ENCODE results near the gene TPSG1. TPM values are rescaled to one million over a fixed set of nuclear protein-coding genes. Genes with fewer than 3 reads are reported as not detected.
"Not testable (repeated sequence)": the region's sequence is repeated elsewhere in the genome, so short reads cannot be mapped to it uniquely, and the experiment has no call there.

Gene TPSG1
- total RNA-seq, 1 donor from 2014 or later: not detected

GRCh38 chr16:1195393-1195666 lies 29.7 kb downstream of the TPSG1 start:
- DNase-seq (ENCODE audit: low read depth in 2 of 2): no peak

- no peak for DNase-seq (ENCODE audit: low read depth in 2 of 2)
These were observed 30.2 kb downstream of the TPSG1 start for GRCh38 chr16:1194665-1195392.

- no peak for DNase-seq (ENCODE audit: low read depth in 2 of 2)
These were observed 31.1 kb downstream of the TPSG1 start for GRCh38 chr16:1193825-1194581.

GRCh38 chr16:1193143-1193824 lies 31.8 kb downstream of the TPSG1 start:
- no peak for DNase-seq (ENCODE audit: low read depth in 2 of 2)

GRCh38 chr16:1192384-1193073 lies 32.5 kb downstream of the TPSG1 start:
- no peak for DNase-seq (ENCODE audit: low read depth in 2 of 2)

- DNase-seq (ENCODE audit: low read depth in 2 of 2): not testable (repeated sequence)
These were observed 34.3 kb downstream of the TPSG1 start for GRCh38 chr16:1190789-1191188.

- no peak for DNase-seq (ENCODE audit: low read depth in 2 of 2)
These were observed 35.6 kb downstream of the TPSG1 start for GRCh38 chr16:1189455-1189854.

- peak; percentile 9 to 55 for DNase-seq (ENCODE audit: low read depth in 2 of 2)
These were observed 36.5 kb downstream of the TPSG1 start for GRCh38 chr16:1188432-1189189.

- DNase-seq (ENCODE audit: low read depth in 2 of 2): not testable (repeated sequence)
These were observed 39.4 kb downstream of the TPSG1 start for GRCh38 chr16:1185460-1186207.

GRCh38 chr16:1184980-1185379 lies 40.1 kb downstream of the TPSG1 start:
- no peak for DNase-seq (ENCODE audit: low read depth in 2 of 2)

GRCh38 chr16:1184156-1184868 lies 40.8 kb downstream of the TPSG1 start:
- no peak for DNase-seq (ENCODE audit: low read depth in 2 of 2)

GRCh38 chr16:1182950-1183907 lies 41.8 kb downstream of the TPSG1 start:
- DNase-seq (ENCODE audit: low read depth in 2 of 2): peak in 1 of 2 donors; percentile 12

GRCh38 chr16:1182316-1182671 lies 42.8 kb downstream of the TPSG1 start:
- peak; percentile 6 to 73 for DNase-seq (ENCODE audit: low read depth in 2 of 2)

- no peak for DNase-seq (ENCODE audit: low read depth in 2 of 2)
These were observed 43.4 kb downstream of the TPSG1 start for GRCh38 chr16:1181404-1182315.

- DNase-seq (ENCODE audit: low read depth in 2 of 2): no peak
These were observed 44.3 kb downstream of the TPSG1 start for GRCh38 chr16:1180549-1181403.

GRCh38 chr16:1178295-1178910 lies 46.7 kb downstream of the TPSG1 start:
- DNase-seq (ENCODE audit: low read depth in 2 of 2): no peak
